HG03045 (cell line): ENCODE results near the gene HBP1.
"Not testable (repeated sequence)": the region's sequence is repeated elsewhere in the genome, so short reads cannot be mapped to it uniquely, and the experiment has no call there.

Source experiments
- ATAC-seq: cut with Tn5 transposase; IDR thresholded peaks from one replicate; pipeline ENCODE4 v1.9.1; 2021; ENCODE audit warnings: mild to moderate bottlenecking, moderate library complexity; ENCODE audit not compliant: unreplicated experiment

Gene HBP1

GRCh38 chr7:107220356-107220755 is 51.6 kb downstream of the HBP1 start:
- ATAC-seq, result no peak

- not testable (repeated sequence) for ATAC-seq
Observed at GRCh38 chr7:107220806-107221205, 52.0 kb downstream of the HBP1 start.

GRCh38 chr7:107224374-107225223 is 55.8 kb downstream of the HBP1 start:
- ATAC-seq, result no peak

- ATAC-seq, result no peak
Observed at GRCh38 chr7:107228291-107228690, 59.5 kb downstream of the HBP1 start.

- ATAC-seq, result no peak
Observed at GRCh38 chr7:107230334-107230733, 61.5 kb downstream of the HBP1 start.

GRCh38 chr7:107232568-107233090 is 63.8 kb downstream of the HBP1 start:
- no peak for ATAC-seq

- no peak for ATAC-seq
Observed at GRCh38 chr7:107233174-107233573, 64.4 kb downstream of the HBP1 start.

- no peak for ATAC-seq
Observed at GRCh38 chr7:107233981-107234380, 65.2 kb downstream of the HBP1 start.

- no peak for ATAC-seq
Observed at GRCh38 chr7:107234436-107234835, 65.6 kb downstream of the HBP1 start.

GRCh38 chr7:107236862-107237261 is 68.1 kb downstream of the HBP1 start:
- no peak for ATAC-seq

GRCh38 chr7:107237451-107237850 is 68.6 kb downstream of the HBP1 start:
- no peak for ATAC-seq

- no peak for ATAC-seq
Observed at GRCh38 chr7:107242267-107242666, 73.5 kb downstream of the HBP1 start.

GRCh38 chr7:107244613-107245012 is 75.8 kb downstream of the HBP1 start:
- ATAC-seq, result no peak

- not testable (repeated sequence) for ATAC-seq
Observed at GRCh38 chr7:107246836-107247235, 78.0 kb downstream of the HBP1 start.

GRCh38 chr7:107248551-107249316 is 79.9 kb downstream of the HBP1 start:
- ATAC-seq, result no peak

- no peak for ATAC-seq
Observed at GRCh38 chr7:107251963-107252362, 83.2 kb downstream of the HBP1 start.
